NCI-H748 (cell line): ENCODE results near the gene CSHL1.
"Not testable (repeated sequence)": the region's sequence is repeated elsewhere in the genome, so short reads cannot be mapped to it uniquely, and the experiment has no call there.

Experiments
- DNase-seq: peaks from one replicate; lab custom pipeline; 2025; ENCODE audit not compliant: unreplicated experiment; lab: John Stamatoyannopoulos, UW

Gene CSHL1

GRCh38 chr17:63940584-63940983, 29.5 kb upstream of the CSHL1 start:
- DNase-seq = no peak

- no peak for DNase-seq
Measured at GRCh38 chr17:63939884-63940283, 28.8 kb upstream of the CSHL1 start.

GRCh38 chr17:63939401-63939800, 28.3 kb upstream of the CSHL1 start:
- DNase-seq = no peak

- no peak for DNase-seq
Measured at GRCh38 chr17:63937920-63938319, 26.9 kb upstream of the CSHL1 start.

GRCh38 chr17:63937319-63937718, 26.3 kb upstream of the CSHL1 start:
- DNase-seq = no peak

- no peak for DNase-seq
Measured at GRCh38 chr17:63934183-63935112, 23.4 kb upstream of the CSHL1 start.

- DNase-seq = no peak
Measured at GRCh38 chr17:63933598-63933997, 22.5 kb upstream of the CSHL1 start.

GRCh38 chr17:63932721-63933120, 21.7 kb upstream of the CSHL1 start:
- DNase-seq = no peak

GRCh38 chr17:63931981-63932561, 21.0 kb upstream of the CSHL1 start, which contains the start of gene CD79B:
Gene CD79B, minus strand, starts transcription at chr17:63932331. Its CDS starts 70 bp downstream, at chr17:63932261.
- DNase-seq = no peak

GRCh38 chr17:63930951-63931575, 20.0 kb upstream of the CSHL1 start:
- no peak for DNase-seq

- DNase-seq = no peak
Measured at GRCh38 chr17:63929860-63930766, 19.1 kb upstream of the CSHL1 start.

- DNase-seq = no peak
Measured at GRCh38 chr17:63928966-63929695, 18.1 kb upstream of the CSHL1 start.

GRCh38 chr17:63928172-63928666, 17.2 kb upstream of the CSHL1 start:
- DNase-seq = no peak

GRCh38 chr17:63927464-63928171, 16.6 kb upstream of the CSHL1 start:
- no peak for DNase-seq

- no peak for DNase-seq
Measured at GRCh38 chr17:63926164-63926563, 15.1 kb upstream of the CSHL1 start.

GRCh38 chr17:63925615-63926014, 14.6 kb upstream of the CSHL1 start:
- no peak for DNase-seq

- not testable (repeated sequence) for DNase-seq
Measured at GRCh38 chr17:63922402-63922801, 11.3 kb upstream of the CSHL1 start.

GRCh38 chr17:63920779-63921178, 9.7 kb upstream of the CSHL1 start:
- DNase-seq = not testable (repeated sequence)

GRCh38 chr17:63920050-63920449, 9.0 kb upstream of the CSHL1 start:
- DNase-seq = not testable (repeated sequence)
